Transverse colon (tissue), 3 donors: ENCODE data around the gene TNFSF13.

Experiments used
- EP300 ChIP-seq: sonication (generic); formaldehyde crosslinking; IDR thresholded peaks from one replicate; pipeline ENCODE4 v1.6.1; 2017; ENCODE audit warnings: antibody characterized with exemption, low read depth
- POLR2A ChIP-seq: fragments of 450-650 bp; IDR thresholded peaks from one replicate; pipeline ENCODE4 v1.6.1; 2016; ENCODE audit warnings: antibody characterized with exemption, mild to moderate bottlenecking, moderate library complexity
- TF ChIP-seq, protein P1 (sequence below), 5 experiments: fragments of 200-600 bp in 3 of 5; fragments of 450-650 bp in 2 of 5; sonication (generic) in 3 of 5; IDR thresholded peaks; 1 replicate in 2 of 5; 2 replicates in 3 of 5; pipeline ENCODE4 v1.5.1; 2016 to 2017; ENCODE audit warnings: antibody characterized with exemption in 5 of 5, inconsistent platforms in 3 of 5, mild to moderate bottlenecking in 2 of 5, moderate library complexity in 1 of 5

DNA sequence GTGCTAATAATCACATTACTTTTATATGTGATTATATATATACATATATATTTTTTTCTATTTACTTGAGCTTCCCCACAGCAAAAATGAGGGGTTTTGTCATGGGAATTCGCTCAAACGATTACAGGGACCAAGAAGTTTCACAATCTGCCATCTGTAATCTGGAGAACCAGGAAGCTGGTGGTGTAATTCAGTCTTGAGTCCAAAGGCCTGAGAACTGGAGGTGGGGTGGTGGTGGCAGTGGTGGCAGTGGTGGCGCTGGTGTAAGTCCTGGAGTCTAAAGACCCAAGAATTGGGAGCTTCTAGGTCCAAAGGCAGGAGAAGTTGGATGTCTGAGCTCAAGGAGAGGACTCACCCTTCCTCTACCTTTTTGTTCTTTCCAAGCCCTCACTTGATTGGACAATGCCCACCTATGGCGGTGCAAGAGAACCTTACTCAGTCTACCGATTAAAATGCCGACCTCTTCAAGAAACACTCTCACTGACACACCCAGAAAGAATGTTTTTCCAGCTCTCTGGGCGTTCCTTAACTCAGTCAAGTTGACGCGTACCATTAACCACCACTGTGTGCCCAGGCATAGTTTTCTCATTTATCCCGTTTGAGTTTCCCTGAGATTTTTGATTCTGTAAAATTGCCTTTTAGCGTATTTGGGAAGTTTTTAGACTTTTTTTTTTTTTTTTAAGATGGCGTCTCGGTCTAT is 42.5 kb upstream of the TNFSF13 start:
- TF ChIP-seq EP300 (no peak), POLR2A (no peak)
- TF ChIP-seq, protein P1, sequence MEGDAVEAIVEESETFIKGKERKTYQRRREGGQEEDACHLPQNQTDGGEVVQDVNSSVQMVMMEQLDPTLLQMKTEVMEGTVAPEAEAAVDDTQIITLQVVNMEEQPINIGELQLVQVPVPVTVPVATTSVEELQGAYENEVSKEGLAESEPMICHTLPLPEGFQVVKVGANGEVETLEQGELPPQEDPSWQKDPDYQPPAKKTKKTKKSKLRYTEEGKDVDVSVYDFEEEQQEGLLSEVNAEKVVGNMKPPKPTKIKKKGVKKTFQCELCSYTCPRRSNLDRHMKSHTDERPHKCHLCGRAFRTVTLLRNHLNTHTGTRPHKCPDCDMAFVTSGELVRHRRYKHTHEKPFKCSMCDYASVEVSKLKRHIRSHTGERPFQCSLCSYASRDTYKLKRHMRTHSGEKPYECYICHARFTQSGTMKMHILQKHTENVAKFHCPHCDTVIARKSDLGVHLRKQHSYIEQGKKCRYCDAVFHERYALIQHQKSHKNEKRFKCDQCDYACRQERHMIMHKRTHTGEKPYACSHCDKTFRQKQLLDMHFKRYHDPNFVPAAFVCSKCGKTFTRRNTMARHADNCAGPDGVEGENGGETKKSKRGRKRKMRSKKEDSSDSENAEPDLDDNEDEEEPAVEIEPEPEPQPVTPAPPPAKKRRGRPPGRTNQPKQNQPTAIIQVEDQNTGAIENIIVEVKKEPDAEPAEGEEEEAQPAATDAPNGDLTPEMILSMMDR (IDR thresholded peaks at IDR 0.05), result peak in 1 of 5 experiments; percentile 15
